Retinal pigment epithelial cell (primary cell): Measurements from ENCODE around the gene EFEMP1.

Experiments
- DNase-seq: peaks from one replicate; pipeline ENCODE4 v3.0.0-alpha.2; 2010; ENCODE audit warnings: low read depth
- H3K4me3 ChIP-seq: 2 replicates; pipeline ENCODE4 v1.5.1; 2011; ENCODE audit warnings: mild to moderate bottlenecking, low read length, control low read depth, moderate library complexity
- TF ChIP-seq, protein P1 (sequence below): conservative IDR thresholded peaks from 2 replicates; pipeline ENCODE4 v1.5.1; 2011; ENCODE audit warnings: low read depth, low read length, control low read depth, inconsistent platforms

EFEMP1 gene

DNA sequence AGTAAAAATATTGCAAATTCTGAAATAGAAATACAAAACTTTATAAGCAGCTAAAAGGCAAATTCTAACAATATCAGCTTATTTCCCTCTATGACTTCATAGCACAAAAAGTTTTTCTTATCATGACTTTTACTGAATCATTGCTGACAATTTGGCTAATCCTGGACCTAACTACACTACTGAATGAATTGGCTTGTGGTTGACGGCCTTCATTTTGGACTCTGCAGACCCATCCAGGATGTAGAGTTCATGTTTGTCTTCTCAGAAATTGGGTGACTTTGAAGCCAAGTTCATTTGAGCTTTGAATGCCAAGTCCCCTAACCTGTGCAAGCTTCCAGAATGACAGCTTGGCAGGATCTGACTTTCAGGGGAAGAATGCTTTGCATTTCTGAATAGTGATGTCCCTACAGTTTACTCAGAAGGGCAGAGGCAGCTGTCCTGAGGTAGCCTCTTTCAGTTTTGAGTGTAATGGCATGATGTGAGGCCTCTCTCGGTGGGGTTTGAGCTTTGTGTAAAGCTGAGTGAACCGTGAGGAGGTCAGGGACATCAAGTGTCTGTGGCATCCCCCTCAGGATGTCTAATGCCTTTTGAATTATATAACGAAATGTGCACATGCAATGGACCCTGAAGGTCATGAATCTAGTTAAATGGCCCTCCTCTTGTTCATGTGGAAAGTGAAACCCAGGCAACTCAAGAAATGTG is 48.0 kb downstream of the EFEMP1 start:
- H3K4me3 ChIP-seq = no peak overlapping the region
- TF ChIP-seq, protein P1, sequence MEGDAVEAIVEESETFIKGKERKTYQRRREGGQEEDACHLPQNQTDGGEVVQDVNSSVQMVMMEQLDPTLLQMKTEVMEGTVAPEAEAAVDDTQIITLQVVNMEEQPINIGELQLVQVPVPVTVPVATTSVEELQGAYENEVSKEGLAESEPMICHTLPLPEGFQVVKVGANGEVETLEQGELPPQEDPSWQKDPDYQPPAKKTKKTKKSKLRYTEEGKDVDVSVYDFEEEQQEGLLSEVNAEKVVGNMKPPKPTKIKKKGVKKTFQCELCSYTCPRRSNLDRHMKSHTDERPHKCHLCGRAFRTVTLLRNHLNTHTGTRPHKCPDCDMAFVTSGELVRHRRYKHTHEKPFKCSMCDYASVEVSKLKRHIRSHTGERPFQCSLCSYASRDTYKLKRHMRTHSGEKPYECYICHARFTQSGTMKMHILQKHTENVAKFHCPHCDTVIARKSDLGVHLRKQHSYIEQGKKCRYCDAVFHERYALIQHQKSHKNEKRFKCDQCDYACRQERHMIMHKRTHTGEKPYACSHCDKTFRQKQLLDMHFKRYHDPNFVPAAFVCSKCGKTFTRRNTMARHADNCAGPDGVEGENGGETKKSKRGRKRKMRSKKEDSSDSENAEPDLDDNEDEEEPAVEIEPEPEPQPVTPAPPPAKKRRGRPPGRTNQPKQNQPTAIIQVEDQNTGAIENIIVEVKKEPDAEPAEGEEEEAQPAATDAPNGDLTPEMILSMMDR = no peak
- no peak for DNase-seq

DNA sequence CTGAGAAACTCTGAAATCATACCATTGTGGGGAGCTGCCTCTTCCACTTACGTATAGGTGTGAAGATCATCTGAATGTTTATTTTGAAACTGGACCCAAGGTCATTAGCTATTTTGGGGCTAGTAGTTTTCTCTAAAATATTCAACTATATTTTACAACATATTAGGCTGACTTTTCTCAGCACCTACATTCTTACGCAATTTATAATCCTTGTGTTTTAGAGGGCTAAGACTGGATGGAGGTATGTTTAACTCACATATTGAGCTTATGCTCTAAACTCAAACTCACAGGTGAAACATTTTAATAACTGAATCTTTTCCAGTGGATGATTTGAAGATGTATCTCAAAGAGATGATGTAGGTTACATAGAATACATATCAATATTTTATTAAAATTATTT is 49.2 kb downstream of the EFEMP1 start:
- TF ChIP-seq, protein P1 = no peak
- DNase-seq = no peak
- no peak overlapping the region for H3K4me3 ChIP-seq

DNA sequence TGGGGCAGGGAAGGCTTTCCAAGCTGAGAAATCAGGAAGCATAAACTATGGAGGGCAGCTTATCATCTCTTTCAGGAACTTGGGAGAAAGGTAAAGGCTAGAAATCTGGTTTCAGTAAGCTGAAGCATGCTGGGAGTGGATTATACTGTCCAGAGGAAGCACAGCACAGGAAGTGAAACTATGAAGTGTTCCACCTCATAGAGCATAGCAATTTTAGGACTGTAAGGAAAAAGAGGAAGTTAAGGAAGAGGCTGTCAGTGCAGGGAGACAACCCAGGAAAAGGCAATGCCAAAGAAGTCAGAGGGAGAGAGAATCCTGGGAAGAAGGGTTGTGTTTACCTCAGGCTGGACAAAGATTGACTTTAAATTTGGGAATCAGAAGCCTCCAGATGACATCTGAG is 51.9 kb downstream of the EFEMP1 start:
- H3K4me3 ChIP-seq = no peak overlapping the region
- TF ChIP-seq, protein P1 = no peak
- DNase-seq = no peak

DNA sequence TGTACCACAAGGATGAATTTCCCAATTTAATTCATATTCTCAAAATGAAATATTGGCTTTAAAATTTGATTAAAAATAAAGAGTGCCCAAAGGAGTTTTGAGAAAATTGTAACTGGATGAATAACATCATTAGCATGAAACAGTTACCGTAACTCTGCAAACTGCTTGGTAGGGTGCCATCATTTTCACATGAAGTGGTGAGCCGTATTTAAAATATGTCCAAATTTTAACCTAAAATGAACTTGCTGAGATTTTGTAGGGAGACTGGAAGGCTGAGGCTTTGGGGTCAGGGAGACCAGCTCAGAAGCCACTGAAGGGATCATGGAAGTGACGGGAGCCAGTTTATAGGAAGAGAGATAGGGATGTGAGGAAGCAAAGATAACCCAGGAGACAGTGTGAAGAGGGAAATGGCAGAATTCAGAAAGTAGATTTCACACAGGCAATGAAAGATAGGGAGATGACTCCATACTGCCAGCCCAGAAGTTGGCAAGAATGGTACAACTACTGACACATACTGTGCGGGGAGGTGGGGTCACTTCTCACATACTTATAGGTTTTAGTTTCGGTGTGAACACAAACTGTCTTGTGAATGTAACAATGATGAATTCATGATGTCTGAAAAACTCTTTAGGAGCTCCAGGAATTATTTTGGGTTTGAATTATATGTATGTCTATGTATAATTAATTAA is 53.8 kb downstream of the EFEMP1 start:
- TF ChIP-seq, protein P1 = no peak
- DNase-seq = no peak
- no peak overlapping the region for H3K4me3 ChIP-seq

DNA sequence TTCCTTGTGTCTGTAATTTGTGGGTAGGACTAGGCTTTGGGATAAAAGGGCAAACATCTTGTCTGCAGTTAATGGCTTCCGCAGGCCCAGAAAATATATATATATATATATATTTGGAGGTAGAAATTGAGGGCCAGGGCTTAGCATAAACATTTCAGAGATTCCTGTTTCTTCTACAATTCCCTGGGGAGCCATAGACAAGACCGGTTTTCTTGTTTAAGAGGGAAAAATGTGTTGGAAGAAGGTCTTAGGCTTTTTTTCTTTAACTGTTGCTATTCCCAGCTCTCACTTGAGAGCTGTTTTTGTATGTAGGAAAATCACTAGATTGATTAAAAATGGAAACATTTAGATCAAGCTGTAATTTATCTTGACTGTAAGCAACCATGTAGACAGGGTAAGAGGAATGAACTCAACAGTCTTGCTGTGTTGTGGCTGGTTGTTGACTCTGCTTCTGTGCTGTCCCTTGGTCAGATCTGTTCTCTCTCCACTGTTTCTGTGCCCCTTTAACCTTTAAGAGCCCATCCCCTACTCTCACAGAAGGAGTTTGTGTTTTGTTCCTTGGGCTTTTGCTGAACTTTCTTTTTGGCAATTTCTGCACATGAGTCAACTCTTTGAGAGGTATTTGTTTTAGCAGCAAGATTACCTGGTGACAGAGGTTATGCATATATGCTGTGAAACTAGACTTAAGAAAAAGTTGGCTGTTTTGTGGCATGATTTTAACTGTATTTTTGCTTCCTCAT is 58.3 kb downstream of the EFEMP1 start:
- TF ChIP-seq, protein P1 = no peak
- DNase-seq = no peak
- H3K4me3 ChIP-seq = no peak overlapping the region

DNA sequence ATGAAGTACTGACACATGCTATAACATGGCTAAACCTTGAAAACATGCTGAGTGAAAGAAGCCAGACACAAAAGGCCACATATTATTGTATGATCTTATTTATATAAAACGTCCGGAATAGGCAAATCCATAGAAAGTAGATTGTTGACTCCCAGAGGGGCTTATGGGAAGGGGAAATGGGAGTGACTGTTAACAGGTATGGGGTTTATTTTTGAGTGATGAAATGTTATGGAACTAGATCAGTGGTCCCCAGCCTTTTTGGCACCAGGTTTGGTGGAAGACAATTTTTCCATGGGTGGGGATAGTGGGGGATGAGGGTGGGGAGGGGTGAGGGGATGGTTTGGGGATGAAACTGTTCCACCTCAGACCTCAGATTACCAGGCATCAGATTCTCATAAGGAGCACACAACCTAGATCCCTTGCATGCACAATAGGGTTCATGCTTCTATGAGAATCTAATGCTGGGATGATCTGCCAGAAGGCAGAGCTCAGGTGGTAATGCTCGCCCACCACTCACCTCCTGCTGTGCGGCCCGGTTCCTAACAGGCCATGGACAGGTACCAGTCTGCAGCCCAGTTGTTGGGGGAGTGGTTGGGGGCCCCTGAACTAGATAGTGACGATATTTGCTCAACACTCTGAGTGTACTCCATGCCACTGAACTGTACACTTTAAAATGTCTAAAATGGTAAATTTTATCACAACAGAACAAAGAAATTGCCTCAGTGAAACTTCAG is 59.1 kb downstream of the EFEMP1 start:
- DNase-seq = no peak
- no peak overlapping the region for H3K4me3 ChIP-seq
- TF ChIP-seq, protein P1 = no peak
